GM12878 (cell line): ENCODE data around the gene SCLT1. TPM values are rescaled to one million over a fixed set of nuclear protein-coding genes. Genes with fewer than 3 reads are reported as not detected.

Experiments
- CBFB ChIP-seq: IDR thresholded peaks from 2 replicates; pipeline ENCODE4 v1.6.1; 2016; ENCODE audit warnings: antibody characterized with exemption, low read depth
- CREM ChIP-seq: IDR thresholded peaks from 2 replicates; pipeline ENCODE4 v1.6.1; 2014; ENCODE audit warnings: antibody characterized with exemption, low read depth
- CUX1 ChIP-seq: IDR thresholded peaks from 2 replicates; pipeline ENCODE4 v1.6.1; 2012; ENCODE audit warnings: improper control_type of control experiment, low read depth, low read length; ENCODE audit not compliant: insufficient replicate concordance
- EZH2 ChIP-seq: IDR thresholded peaks from 2 replicates; pipeline ENCODE4 v1.6.1; 2012; ENCODE audit warnings: low read depth, mild to moderate bottlenecking, control low read depth, inconsistent platforms, low read length, borderline replicate concordance; ENCODE audit not compliant: control insufficient read depth
- HDAC2 ChIP-seq: fragments of 200-600 bp; sonication (generic); IDR thresholded peaks from 2 replicates; pipeline ENCODE4 v1.6.1; 2017
- IRF5 ChIP-seq: fragments of 450-650 bp; IDR thresholded peaks from 2 replicates; pipeline ENCODE4 v1.6.1; 2017; ENCODE audit warnings: borderline replicate concordance
- JUND ChIP-seq: IDR thresholded peaks from 2 replicates; pipeline ENCODE4 v1.6.1; 2012; ENCODE audit warnings: low read depth, mild to moderate bottlenecking, low read length, improper control_type of control experiment, moderate library complexity
- MEF2A ChIP-seq: IDR thresholded peaks from 2 replicates; pipeline ENCODE4 v1.6.1; 2011; ENCODE audit warnings: low read depth, mild to moderate bottlenecking, low read length, moderate library complexity; ENCODE audit not compliant: insufficient read depth
- MYB ChIP-seq: fragments of 150-350 bp; IDR thresholded peaks from 2 replicates; pipeline ENCODE4 v1.6.1; 2014; ENCODE audit warnings: mild to moderate bottlenecking, low read depth, low read length, borderline replicate concordance
- MYC ChIP-seq: IDR thresholded peaks from 2 replicates; pipeline ENCODE4 v1.6.1; 2011; ENCODE audit warnings: mild to moderate bottlenecking, low read length, moderate library complexity, inconsistent platforms; ENCODE audit not compliant: insufficient read depth, insufficient replicate concordance, insufficient read length, severe bottlenecking
- PAX5 ChIP-seq: IDR thresholded peaks from 2 replicates; pipeline ENCODE4 v1.6.1; 2011; ENCODE audit warnings: low read depth, low read length, borderline replicate concordance
- ZNF687 ChIP-seq: fragments of 450-650 bp; IDR thresholded peaks from 2 replicates; pipeline ENCODE4 v1.6.1; 2017; ENCODE audit warnings: mild to moderate bottlenecking, moderate library complexity
- polyA plus RNA-seq, 11 experiments: library from polyadenylated mRNA; depleted of rRNA in 4 of 11; unstranded in 6 of 11; stranded (reverse) in 5 of 11; fragments of >200 nt; fragmentation: Nextera tagmentation in 4 of 11; fragmentation: Illumina TruSeq in 1 of 11; extraction: Ambion mirVana in 4 of 11; extraction: Trizol in 1 of 11; gene quantifications; 1 replicate in 1 of 11; 2 replicates in 10 of 11; pipeline versions ENCODE4 v1.2.1 to v1.2.3, GENCODE V29; 2011 to 2016; ENCODE audit warnings: inconsistent platforms in 2 of 11, missing spikeins in 2 of 11, low read depth in 1 of 11
- total RNA-seq, 4 experiments: library from RNA; depleted of rRNA in 3 of 4; stranded (reverse); fragments of >200 nt in 3 of 4; fragmentation: Illumina TruSeq in 1 of 4; extraction: Trizol in 1 of 4; gene quantifications; 2 replicates each; pipeline versions ENCODE4 v1.2.1 to v1.2.3, GENCODE V29; 2013 to 2021
- TF ChIP-seq, protein P1 (sequence below): fragments of 450-650 bp; IDR thresholded peaks from 2 replicates; pipeline ENCODE4 v1.6.1; 2018; ENCODE audit warnings: mild to moderate bottlenecking, low read depth, moderate library complexity; ENCODE audit not compliant: partially characterized antibody

SCLT1 gene
- total and polyA plus RNA-seq, 10 of the 15 experiments (the other 5 are each of a cell fraction or from before 2014, with no cell fraction given) = 7.8 to 31.4 (median 19.6) TPM

DNA sequence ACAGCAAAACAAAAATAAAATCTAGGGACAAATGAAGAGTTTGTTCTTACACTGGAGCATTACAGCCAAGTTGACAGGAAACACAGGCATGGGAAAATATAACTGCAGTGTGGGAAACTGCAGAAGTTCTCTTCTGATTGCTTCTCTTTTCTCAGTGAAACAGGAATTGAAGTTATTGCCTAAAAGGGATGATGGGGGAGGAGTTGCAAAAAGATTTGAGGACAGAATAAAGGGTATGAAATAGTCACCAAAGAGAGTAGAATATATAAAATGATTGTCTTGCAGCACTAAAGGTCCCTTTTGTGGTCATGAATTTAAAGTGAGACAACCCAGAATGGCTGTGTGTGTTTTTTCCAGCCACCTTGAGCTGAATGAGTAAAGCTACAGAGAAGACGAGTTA lies 180.1 kb downstream of the SCLT1 start (continued):
- peak; percentile 95 for TF ChIP-seq CUX1
- no peak for TF ChIP-seq EZH2
- TF ChIP-seq MYC = no peak
- TF ChIP-seq MEF2A = no peak
- no peak for TF ChIP-seq HDAC2
- no peak for TF ChIP-seq PAX5
- no peak for TF ChIP-seq CBFB
- no peak for TF ChIP-seq MYB
- TF ChIP-seq ZNF687 = no peak
- TF ChIP-seq, protein P1, sequence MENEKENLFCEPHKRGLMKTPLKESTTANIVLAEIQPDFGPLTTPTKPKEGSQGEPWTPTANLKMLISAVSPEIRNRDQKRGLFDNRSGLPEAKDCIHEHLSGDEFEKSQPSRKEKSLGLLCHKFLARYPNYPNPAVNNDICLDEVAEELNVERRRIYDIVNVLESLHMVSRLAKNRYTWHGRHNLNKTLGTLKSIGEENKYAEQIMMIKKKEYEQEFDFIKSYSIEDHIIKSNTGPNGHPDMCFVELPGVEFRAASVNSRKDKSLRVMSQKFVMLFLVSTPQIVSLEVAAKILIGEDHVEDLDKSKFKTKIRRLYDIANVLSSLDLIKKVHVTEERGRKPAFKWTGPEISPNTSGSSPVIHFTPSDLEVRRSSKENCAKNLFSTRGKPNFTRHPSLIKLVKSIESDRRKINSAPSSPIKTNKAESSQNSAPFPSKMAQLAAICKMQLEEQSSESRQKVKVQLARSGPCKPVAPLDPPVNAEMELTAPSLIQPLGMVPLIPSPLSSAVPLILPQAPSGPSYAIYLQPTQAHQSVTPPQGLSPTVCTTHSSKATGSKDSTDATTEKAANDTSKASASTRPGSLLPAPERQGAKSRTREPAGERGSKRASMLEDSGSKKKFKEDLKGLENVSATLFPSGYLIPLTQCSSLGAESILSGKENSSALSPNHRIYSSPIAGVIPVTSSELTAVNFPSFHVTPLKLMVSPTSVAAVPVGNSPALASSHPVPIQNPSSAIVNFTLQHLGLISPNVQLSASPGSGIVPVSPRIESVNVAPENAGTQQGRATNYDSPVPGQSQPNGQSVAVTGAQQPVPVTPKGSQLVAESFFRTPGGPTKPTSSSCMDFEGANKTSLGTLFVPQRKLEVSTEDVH = no peak
- TF ChIP-seq IRF5 = no peak
- TF ChIP-seq JUND = no peak
- no peak for TF ChIP-seq CREM
